ENCODE data around the gene DNASE1L1.
A peak's percentile ranks its signal among the peaks of the same experiment; 100 is the strongest.
"Not testable (repeated sequence)": the region's sequence is repeated elsewhere in the genome, so short reads cannot be mapped to it uniquely, and the experiment has no call there.

The DNASE1L1 gene

GRCh38 chrX:154388094-154388493 is 21.0 kb downstream of the DNASE1L1 start:
- H3K4me3 ChIP-seq; DNase-seq (ENCODE audit: low spot score); H3K27ac ChIP-seq: not testable (repeated sequence)

- no peak for DNase-seq (ENCODE audit: low spot score)
- Histone ChIP-seq H3K4me3 (no peak overlapping the region), H3K27ac (peak overlapping the region in 1 of 2 donors; percentile 22)
- TF ChIP-seq CTCF (IDR thresholded peaks at IDR 0.05) = no peak
Measured at GRCh38 chrX:154384284-154384892, 24.7 kb downstream of the DNASE1L1 start.

- DNase-seq (ENCODE audit: low spot score) = no peak
- TF ChIP-seq CTCF (IDR thresholded peaks at IDR 0.05) = no peak
- peak overlapping the region in 1 of 2 donors; percentile 22 for H3K27ac ChIP-seq
- no peak overlapping the region for H3K4me3 ChIP-seq
Measured at GRCh38 chrX:154383359-154384283, 25.4 kb downstream of the DNASE1L1 start.

- no peak for DNase-seq (ENCODE audit: low spot score)
- no peak for TF ChIP-seq CTCF (IDR thresholded peaks at IDR 0.05)
- H3K27ac ChIP-seq = no peak overlapping the region
- H3K4me3 ChIP-seq = no peak overlapping the region
Measured at GRCh38 chrX:154382483-154383069, 26.5 kb downstream of the DNASE1L1 start.

GRCh38 chrX:154381271-154381670 is 27.8 kb downstream of the DNASE1L1 start:
- Histone ChIP-seq H3K27ac (no peak overlapping the region), H3K4me3 (no peak overlapping the region)
- DNase-seq (ENCODE audit: low spot score) = no peak
- no peak for TF ChIP-seq CTCF (IDR thresholded peaks at IDR 0.05)

- H3K27ac ChIP-seq = peak overlapping the region; percentile 97 to 99
- no peak for TF ChIP-seq CTCF (IDR thresholded peaks at IDR 0.05)
- H3K4me3 ChIP-seq = peak overlapping the region; percentile 93
- no peak for DNase-seq (ENCODE audit: low spot score)
Measured at GRCh38 chrX:154380787-154381186, 28.3 kb downstream of the DNASE1L1 start.

- DNase-seq (ENCODE audit: low spot score) = no peak
- TF ChIP-seq CTCF (IDR thresholded peaks at IDR 0.05) = no peak
- Histone ChIP-seq H3K4me3 (peak overlapping the region; percentile 93), H3K27ac (peak overlapping the region; percentile 97 to 99)
Measured at GRCh38 chrX:154380153-154380552, 28.9 kb downstream of the DNASE1L1 start.

Data from coronary artery (tissue), 2 donors.